ENCODE data around the gene RSPRY1.

DNA sequence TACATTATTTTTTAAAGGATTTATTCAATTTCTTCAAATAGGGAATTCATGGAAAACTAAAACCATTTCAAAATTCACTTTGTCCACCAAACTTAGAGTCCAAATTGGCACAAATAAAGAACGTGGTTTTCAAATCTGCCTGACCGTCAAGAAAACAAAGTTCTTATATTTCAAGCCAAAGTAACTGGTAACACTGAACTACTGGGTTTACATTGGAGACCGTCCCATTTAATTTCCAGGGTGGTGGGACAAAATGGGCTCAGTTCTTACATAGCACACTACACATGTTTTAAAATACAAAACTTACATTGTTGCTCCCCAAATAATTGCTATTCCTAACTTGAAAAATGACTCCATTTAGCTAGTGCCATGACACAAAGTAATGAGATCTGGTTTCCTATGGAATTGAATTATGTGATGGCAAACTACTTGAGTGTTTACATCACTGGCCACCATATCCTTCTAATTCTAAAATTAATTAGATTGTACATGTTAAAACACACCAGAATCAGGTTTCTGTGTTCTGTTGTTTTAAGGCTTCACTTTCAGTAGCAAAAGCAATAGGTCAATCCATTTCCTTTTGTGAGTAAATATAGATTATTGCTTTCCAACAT is 6.8 kb upstream of the RSPRY1 start:
- TF ChIP-seq, protein P1, sequence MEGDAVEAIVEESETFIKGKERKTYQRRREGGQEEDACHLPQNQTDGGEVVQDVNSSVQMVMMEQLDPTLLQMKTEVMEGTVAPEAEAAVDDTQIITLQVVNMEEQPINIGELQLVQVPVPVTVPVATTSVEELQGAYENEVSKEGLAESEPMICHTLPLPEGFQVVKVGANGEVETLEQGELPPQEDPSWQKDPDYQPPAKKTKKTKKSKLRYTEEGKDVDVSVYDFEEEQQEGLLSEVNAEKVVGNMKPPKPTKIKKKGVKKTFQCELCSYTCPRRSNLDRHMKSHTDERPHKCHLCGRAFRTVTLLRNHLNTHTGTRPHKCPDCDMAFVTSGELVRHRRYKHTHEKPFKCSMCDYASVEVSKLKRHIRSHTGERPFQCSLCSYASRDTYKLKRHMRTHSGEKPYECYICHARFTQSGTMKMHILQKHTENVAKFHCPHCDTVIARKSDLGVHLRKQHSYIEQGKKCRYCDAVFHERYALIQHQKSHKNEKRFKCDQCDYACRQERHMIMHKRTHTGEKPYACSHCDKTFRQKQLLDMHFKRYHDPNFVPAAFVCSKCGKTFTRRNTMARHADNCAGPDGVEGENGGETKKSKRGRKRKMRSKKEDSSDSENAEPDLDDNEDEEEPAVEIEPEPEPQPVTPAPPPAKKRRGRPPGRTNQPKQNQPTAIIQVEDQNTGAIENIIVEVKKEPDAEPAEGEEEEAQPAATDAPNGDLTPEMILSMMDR (conservative IDR thresholded peaks at IDR 0.05), result no peak
- TF ChIP-seq ZFX (IDR thresholded peaks at IDR 0.05), result no peak
